ENCODE measurements around the gene LEMD3. TPM values are rescaled to one million over a fixed set of nuclear protein-coding genes. Genes with fewer than 3 reads are reported as not detected.

Gene LEMD3
- total RNA-seq, 2 donors from 2014 or later = 55.6 to 102 TPM

DNA sequence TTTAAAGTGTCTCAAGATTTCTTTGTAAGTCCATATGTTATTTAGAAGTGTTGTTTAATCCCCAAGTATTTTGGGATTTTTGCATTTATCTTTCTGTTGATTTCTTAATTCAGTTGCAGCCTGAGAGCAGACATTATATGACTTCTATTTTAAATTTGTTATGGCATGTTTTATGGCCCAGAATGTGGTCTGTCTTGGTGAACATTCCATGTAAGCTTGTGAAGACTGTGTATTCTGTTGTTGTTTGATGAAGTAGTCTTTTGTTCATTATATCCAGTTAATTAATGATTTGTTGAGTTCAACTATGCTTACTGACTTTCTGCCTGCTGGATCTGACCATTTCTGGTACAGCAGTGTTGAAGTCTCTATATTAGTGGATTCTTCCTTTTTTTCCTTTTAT lies 34.0 kb downstream of the LEMD3 start:
- TF ChIP-seq, protein P1, sequence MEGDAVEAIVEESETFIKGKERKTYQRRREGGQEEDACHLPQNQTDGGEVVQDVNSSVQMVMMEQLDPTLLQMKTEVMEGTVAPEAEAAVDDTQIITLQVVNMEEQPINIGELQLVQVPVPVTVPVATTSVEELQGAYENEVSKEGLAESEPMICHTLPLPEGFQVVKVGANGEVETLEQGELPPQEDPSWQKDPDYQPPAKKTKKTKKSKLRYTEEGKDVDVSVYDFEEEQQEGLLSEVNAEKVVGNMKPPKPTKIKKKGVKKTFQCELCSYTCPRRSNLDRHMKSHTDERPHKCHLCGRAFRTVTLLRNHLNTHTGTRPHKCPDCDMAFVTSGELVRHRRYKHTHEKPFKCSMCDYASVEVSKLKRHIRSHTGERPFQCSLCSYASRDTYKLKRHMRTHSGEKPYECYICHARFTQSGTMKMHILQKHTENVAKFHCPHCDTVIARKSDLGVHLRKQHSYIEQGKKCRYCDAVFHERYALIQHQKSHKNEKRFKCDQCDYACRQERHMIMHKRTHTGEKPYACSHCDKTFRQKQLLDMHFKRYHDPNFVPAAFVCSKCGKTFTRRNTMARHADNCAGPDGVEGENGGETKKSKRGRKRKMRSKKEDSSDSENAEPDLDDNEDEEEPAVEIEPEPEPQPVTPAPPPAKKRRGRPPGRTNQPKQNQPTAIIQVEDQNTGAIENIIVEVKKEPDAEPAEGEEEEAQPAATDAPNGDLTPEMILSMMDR (IDR thresholded peaks at IDR 0.05) = no peak
- TF ChIP-seq POLR2A (IDR thresholded peaks at IDR 0.05) = no peak
- no peak for TF ChIP-seq POLR2AphosphoS5 (IDR thresholded peaks at IDR 0.05)
- intact Hi-C loops (cut with DNase I) = no loop called here
- Histone ChIP-seq H3K4me3 (no peak overlapping the region), H3K27ac (no peak overlapping the region), H3K4me1 (replicated peaks) (no peaks in the 10 kb centered on the region), H3K9me3 (no peaks in the 10 kb centered on the region), H3K36me3 (no peaks in the 10 kb centered on the region), H3K27me3 (replicated peaks; ENCODE audit: insufficient read depth) (no peaks in the 10 kb centered on the region)
- no peak for DNase-seq (ENCODE audit: low spot score)

DNA sequence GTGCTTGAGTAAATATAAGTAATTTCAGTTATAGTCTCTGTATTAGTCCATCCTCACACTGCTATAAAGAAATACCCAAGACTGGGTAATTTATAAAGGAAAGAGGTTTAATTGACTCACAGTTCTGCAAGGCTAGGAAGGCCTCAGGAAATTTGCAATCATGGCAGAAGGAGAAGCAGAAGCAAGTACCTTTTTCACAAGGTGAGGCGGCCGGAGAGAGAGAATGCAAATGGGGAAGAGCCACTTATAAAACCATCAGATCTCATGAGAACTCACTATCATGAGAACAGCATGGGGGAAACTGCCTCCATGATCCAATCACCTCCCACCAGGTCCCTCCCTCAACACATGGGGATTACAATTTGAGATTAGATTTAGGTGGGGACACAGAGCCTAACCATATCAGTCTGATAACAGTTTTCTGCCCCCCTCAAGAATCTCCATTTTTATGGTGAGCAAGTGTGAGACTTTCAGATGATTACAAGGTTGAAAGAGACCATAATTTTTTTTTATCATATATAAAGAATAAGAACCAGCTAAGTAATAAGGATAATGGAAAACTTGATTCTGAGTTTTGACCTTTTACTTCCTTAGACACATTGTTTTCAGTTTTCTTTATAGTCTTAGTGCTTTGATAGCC lies 35.6 kb downstream of the LEMD3 start:
- Histone ChIP-seq H3K4me1 (replicated peaks) (no peaks in the 10 kb centered on the region), H3K4me3 (no peak overlapping the region), H3K27ac (no peak overlapping the region), H3K27me3 (replicated peaks; ENCODE audit: insufficient read depth) (no peaks in the 10 kb centered on the region), H3K9me3 (no peaks in the 10 kb centered on the region), H3K36me3 (no peaks in the 10 kb centered on the region)
- 98% methylated on average over 2 of the region's 2 CpGs for WGBS
- TF ChIP-seq POLR2AphosphoS5 (IDR thresholded peaks at IDR 0.05) = no peak
- no peak for TF ChIP-seq POLR2A (IDR thresholded peaks at IDR 0.05)
- TF ChIP-seq, protein P1 (IDR thresholded peaks at IDR 0.05) = no peak
- intact Hi-C loops (cut with DNase I) = no loop called here
- no peak for DNase-seq (ENCODE audit: low spot score)

DNA sequence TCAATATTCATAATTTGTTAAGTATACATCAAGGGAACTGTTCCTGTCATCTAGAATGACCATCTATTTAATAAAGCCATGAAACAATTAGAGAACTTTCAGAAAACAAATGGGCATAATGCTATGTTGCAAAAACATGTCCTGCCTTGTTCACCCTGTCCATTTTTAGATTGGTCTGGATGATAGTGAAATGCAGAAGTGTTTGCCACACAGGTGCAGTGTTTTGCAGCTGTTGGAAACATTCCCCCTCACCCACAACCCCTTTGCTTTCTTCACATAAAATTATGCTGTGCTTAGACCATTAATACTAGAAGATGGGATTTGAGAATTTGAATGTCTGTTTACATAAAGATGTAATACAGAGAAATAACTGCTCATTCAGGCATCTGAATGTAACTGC lies 36.5 kb downstream of the LEMD3 start:
- Histone ChIP-seq H3K4me3 (no peak overlapping the region), H3K27me3 (replicated peaks; ENCODE audit: insufficient read depth) (no peaks in the 10 kb centered on the region), H3K27ac (no peak overlapping the region), H3K36me3 (no peaks in the 10 kb centered on the region), H3K9me3 (no peaks in the 10 kb centered on the region), H3K4me1 (replicated peaks) (no peaks in the 10 kb centered on the region)
- intact Hi-C loops (cut with DNase I) = no loop called here
- DNase-seq (ENCODE audit: low spot score) = no peak
- TF ChIP-seq POLR2A (IDR thresholded peaks at IDR 0.05) = no peak
- TF ChIP-seq, protein P1 (IDR thresholded peaks at IDR 0.05) = no peak
- TF ChIP-seq POLR2AphosphoS5 (IDR thresholded peaks at IDR 0.05) = no peak

DNA sequence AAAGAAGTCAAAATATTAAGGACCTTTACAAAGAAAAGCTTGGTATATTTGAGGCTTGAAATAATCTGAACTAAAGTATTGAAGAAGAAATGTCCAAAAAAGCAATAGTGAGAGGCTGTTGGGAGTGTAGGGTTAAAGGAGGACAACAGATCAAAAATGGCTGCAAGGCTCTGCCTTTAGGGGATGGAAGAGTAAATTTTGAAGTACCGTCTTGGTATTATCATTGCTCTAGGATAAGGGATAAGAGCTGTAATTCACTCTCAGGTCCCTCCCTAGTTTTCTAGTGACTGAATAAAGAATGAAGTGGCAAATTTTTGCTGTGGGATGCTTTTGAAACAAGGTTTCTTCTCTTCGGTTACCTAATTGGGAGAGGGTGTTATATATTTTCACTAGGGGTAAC lies 38.7 kb downstream of the LEMD3 start:
- 88% methylated on average over 2 of the region's 2 CpGs for WGBS

More for the DNA sequence above, 38.7 kb downstream of the LEMD3 start:
- no peaks in the 10 kb centered on the region for H3K4me1 ChIP-seq (replicated peaks)
- no peak for DNase-seq (ENCODE audit: low spot score)
- TF ChIP-seq POLR2A (IDR thresholded peaks at IDR 0.05) (no peak), POLR2AphosphoS5 (IDR thresholded peaks at IDR 0.05) (no peak)
- TF ChIP-seq, protein P1 (IDR thresholded peaks at IDR 0.05) = no peak
- no peaks in the 10 kb centered on the region for H3K9me3 ChIP-seq
- intact Hi-C loops (cut with DNase I) = no loop called here
- H3K27me3 ChIP-seq (replicated peaks; ENCODE audit: insufficient read depth) = no peaks in the 10 kb centered on the region
- no peaks in the 10 kb centered on the region for H3K36me3 ChIP-seq
- no peak overlapping the region for H3K27ac ChIP-seq
- no peak overlapping the region for H3K4me3 ChIP-seq

Data from prostate gland (tissue), 2 donors.